Ramos (cell line): ENCODE results near the gene MEIS3.
"Not testable (repeated sequence)": the region's sequence is repeated elsewhere in the genome, so short reads cannot be mapped to it uniquely, and the experiment has no call there.

Experiments
- in situ Hi-C: fragments of 300-500 bp; cut with MboI; formaldehyde crosslinking; loops from one replicate; pipeline ENCODE4 v1.14.3; 2022; ENCODE audit warnings: low sequenced_read_pairs; ENCODE audit not compliant: unreplicated experiment

The MEIS3 gene

GRCh38 chr19:47373246-47374240, 45.8 kb downstream of the MEIS3 start:
- in situ Hi-C loops = no loop called here

GRCh38 chr19:47372603-47373002, 46.7 kb downstream of the MEIS3 start:
- in situ Hi-C loops = no loop called here

- in situ Hi-C loops = no loop called here
Observed at GRCh38 chr19:47371261-47371660, 48.1 kb downstream of the MEIS3 start.

- in situ Hi-C loops = no loop called here
Observed at GRCh38 chr19:47370045-47370611, 49.2 kb downstream of the MEIS3 start.

GRCh38 chr19:47365455-47365854, 53.9 kb downstream of the MEIS3 start:
- in situ Hi-C loops = not testable (repeated sequence)

- in situ Hi-C loops = no loop called here
Observed at GRCh38 chr19:47363758-47364531, 55.4 kb downstream of the MEIS3 start.

- in situ Hi-C loops = no loop called here
Observed at GRCh38 chr19:47362321-47362720, 57.0 kb downstream of the MEIS3 start.

- in situ Hi-C loops = no loop called here
Observed at GRCh38 chr19:47358936-47359335, 60.4 kb downstream of the MEIS3 start.

- in situ Hi-C loops = no loop called here
Observed at GRCh38 chr19:47357788-47358680, 61.3 kb downstream of the MEIS3 start.

GRCh38 chr19:47356900-47357299, 62.4 kb downstream of the MEIS3 start:
- in situ Hi-C loops = no loop called here

- in situ Hi-C loops = no loop called here
Observed at GRCh38 chr19:47353307-47353712, 66.0 kb downstream of the MEIS3 start.
